Body of pancreas (tissue), 4 donors: ENCODE data around the gene FUBP1.

Source experiments
- POLR2A ChIP-seq, 3 donors: fragments of 450-650 bp; IDR thresholded peaks; one replicate each; pipeline ENCODE4 v1.6.1; 2016; ENCODE audit warnings: antibody characterized with exemption in 3 of 3, mild to moderate bottlenecking in 2 of 3
- TF ChIP-seq, protein P1 (sequence below), 7 experiments: fragments of 450-650 bp in 4 of 7; fragments of 200-600 bp in 3 of 7; sonication (generic) in 3 of 7; IDR thresholded peaks; one replicate each; pipeline ENCODE4 v1.5.1; 2016 to 2019; ENCODE audit warnings: antibody characterized with exemption in 7 of 7

DNA sequence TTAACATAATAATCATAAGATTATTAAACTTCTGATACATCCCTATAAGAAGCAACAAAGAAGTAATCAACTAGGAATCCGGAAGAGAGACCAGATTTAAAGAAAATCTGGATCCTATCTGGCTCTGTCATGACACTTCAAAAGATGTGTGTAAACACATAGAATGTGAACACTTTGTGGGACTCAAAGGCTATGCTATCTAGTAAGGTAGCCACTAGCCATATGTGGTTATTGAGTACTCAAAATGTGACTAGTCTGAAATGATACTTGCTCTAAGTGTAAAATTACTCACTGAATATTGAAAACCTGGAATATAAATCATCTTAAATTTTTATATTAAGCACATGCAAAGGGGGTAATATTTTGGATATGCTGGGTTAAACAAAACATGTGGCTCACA lies 8.7 kb downstream of the FUBP1 start:
- TF ChIP-seq, protein P1, sequence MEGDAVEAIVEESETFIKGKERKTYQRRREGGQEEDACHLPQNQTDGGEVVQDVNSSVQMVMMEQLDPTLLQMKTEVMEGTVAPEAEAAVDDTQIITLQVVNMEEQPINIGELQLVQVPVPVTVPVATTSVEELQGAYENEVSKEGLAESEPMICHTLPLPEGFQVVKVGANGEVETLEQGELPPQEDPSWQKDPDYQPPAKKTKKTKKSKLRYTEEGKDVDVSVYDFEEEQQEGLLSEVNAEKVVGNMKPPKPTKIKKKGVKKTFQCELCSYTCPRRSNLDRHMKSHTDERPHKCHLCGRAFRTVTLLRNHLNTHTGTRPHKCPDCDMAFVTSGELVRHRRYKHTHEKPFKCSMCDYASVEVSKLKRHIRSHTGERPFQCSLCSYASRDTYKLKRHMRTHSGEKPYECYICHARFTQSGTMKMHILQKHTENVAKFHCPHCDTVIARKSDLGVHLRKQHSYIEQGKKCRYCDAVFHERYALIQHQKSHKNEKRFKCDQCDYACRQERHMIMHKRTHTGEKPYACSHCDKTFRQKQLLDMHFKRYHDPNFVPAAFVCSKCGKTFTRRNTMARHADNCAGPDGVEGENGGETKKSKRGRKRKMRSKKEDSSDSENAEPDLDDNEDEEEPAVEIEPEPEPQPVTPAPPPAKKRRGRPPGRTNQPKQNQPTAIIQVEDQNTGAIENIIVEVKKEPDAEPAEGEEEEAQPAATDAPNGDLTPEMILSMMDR (IDR thresholded peaks at IDR 0.05), result no peak
- TF ChIP-seq POLR2A (IDR thresholded peaks at IDR 0.05), result no peak
